ENCODE measurements around the gene SMC1B. TPM values are rescaled to one million over a fixed set of nuclear protein-coding genes. Genes with fewer than 3 reads are reported as not detected.
"Not testable (repeated sequence)": the region's sequence is repeated elsewhere in the genome, so short reads cannot be mapped to it uniquely, and the experiment has no call there.

The SMC1B gene
- total RNA-seq, 3 donors from 2014 or later (not counting 1 experiment from before 2014, with no cell fraction given) = 0.07 to 0.09 TPM; not detected in 1

GRCh38 chr22:45381348-45381747, 32.1 kb downstream of the SMC1B start:
- H3K4me1 Mint-ChIP-seq = no peaks in the 10 kb centered on the region
- Histone ChIP-seq H3K4me1 (ENCODE audit: control insufficient read depth, insufficient read depth, low read length) (no peaks in the 10 kb centered on the region), H3K27me3 (ENCODE audit: control insufficient read depth, insufficient read depth, low read length) (no peaks in the 10 kb centered on the region), H3K4me3 (ENCODE audit: low read length) (no peak overlapping the region), H3K36me3 (ENCODE audit: control insufficient read depth, insufficient read depth, low read length) (no peaks in the 10 kb centered on the region), H3K9me3 (ENCODE audit: control insufficient read depth, insufficient read depth, low read length) (no peaks in the 10 kb centered on the region), H3K27ac (ENCODE audit: low read length) (no peak overlapping the region)
- no peaks in the 10 kb centered on the region for H3K9me3 Mint-ChIP-seq
- intact Hi-C loops (cut with micrococcal nuclease) = no loop called here
- no peak for ATAC-seq
- no peak for TF ChIP-seq CTCF (IDR thresholded peaks at IDR 0.05)
- no peaks in the 10 kb centered on the region for H3K27me3 Mint-ChIP-seq (ENCODE audit: low read depth in 2 of 2)
- no peak overlapping the region for H3K4me3 Mint-ChIP-seq
- H3K36me3 Mint-ChIP-seq = no peaks in the 10 kb centered on the region
- no peak overlapping the region for H3K27ac Mint-ChIP-seq
- no peak for DNase-seq
- WGBS (ENCODE audit: insufficient coverage) = 83% methylated on average over 2 of the region's 2 CpGs

GRCh38 chr22:45376703-45377102, 36.7 kb downstream of the SMC1B start:
- 24% methylated on average over 1 of the region's 1 CpG for WGBS (ENCODE audit: insufficient coverage)
- Histone ChIP-seq H3K4me1 (ENCODE audit: control insufficient read depth, insufficient read depth, low read length) (no peaks in the 10 kb centered on the region), H3K27ac (ENCODE audit: low read length) (no peak overlapping the region), H3K27me3 (ENCODE audit: control insufficient read depth, insufficient read depth, low read length) (no peaks in the 10 kb centered on the region), H3K36me3 (ENCODE audit: control insufficient read depth, insufficient read depth, low read length) (no peaks in the 10 kb centered on the region), H3K4me3 (ENCODE audit: low read length) (no peak overlapping the region), H3K9me3 (ENCODE audit: control insufficient read depth, insufficient read depth, low read length) (no peaks in the 10 kb centered on the region)
- DNase-seq (no peak), ATAC-seq (no peak)
- Mint-ChIP-seq H3K36me3 (no peaks in the 10 kb centered on the region), H3K4me3 (no peak overlapping the region), H3K27ac (no peak overlapping the region), H3K9me3 (no peaks in the 10 kb centered on the region), H3K4me1 (no peaks in the 10 kb centered on the region), H3K27me3 (ENCODE audit: low read depth in 2 of 2) (no peaks in the 10 kb centered on the region)
- intact Hi-C loops (cut with micrococcal nuclease) = no loop called here
- no peak for TF ChIP-seq CTCF (IDR thresholded peaks at IDR 0.05)

- no peak for ATAC-seq
- H3K4me3 ChIP-seq (ENCODE audit: low read length) = no peak overlapping the region
- H3K4me1 ChIP-seq (ENCODE audit: control insufficient read depth, insufficient read depth, low read length) = no peaks in the 10 kb centered on the region
- DNase-seq = no peak
- no peaks in the 10 kb centered on the region for H3K9me3 ChIP-seq (ENCODE audit: control insufficient read depth, insufficient read depth, low read length)
- H3K27me3 ChIP-seq (ENCODE audit: control insufficient read depth, insufficient read depth, low read length) = no peaks in the 10 kb centered on the region
- Mint-ChIP-seq H3K9me3 (no peaks in the 10 kb centered on the region), H3K36me3 (no peaks in the 10 kb centered on the region), H3K4me3 (no peak overlapping the region), H3K27ac (no peak overlapping the region), H3K4me1 (no peaks in the 10 kb centered on the region), H3K27me3 (ENCODE audit: low read depth in 2 of 2) (no peaks in the 10 kb centered on the region)
- no peak overlapping the region for H3K27ac ChIP-seq (ENCODE audit: low read length)
- intact Hi-C loops (cut with micrococcal nuclease) = no loop called here
- H3K36me3 ChIP-seq (ENCODE audit: control insufficient read depth, insufficient read depth, low read length) = no peaks in the 10 kb centered on the region
- 60% methylated on average over 1 of the region's 3 CpGs for WGBS (ENCODE audit: insufficient coverage)
- no peak for TF ChIP-seq CTCF (IDR thresholded peaks at IDR 0.05)
Observed at GRCh38 chr22:45376009-45376408, 37.4 kb downstream of the SMC1B start.

GRCh38 chr22:45373592-45373991, 39.8 kb downstream of the SMC1B start:
- DNase-seq; H3K4me3 Mint-ChIP-seq; H3K27me3 Mint-ChIP-seq (ENCODE audit: low read depth in 2 of 2); H3K4me1 ChIP-seq (ENCODE audit: control insufficient read depth, insufficient read depth, low read length); H3K4me1 Mint-ChIP-seq; ATAC-seq; H3K27ac Mint-ChIP-seq; intact Hi-C loops (cut with micrococcal nuclease); H3K36me3 Mint-ChIP-seq; H3K27me3 ChIP-seq (ENCODE audit: control insufficient read depth, insufficient read depth, low read length); H3K9me3 ChIP-seq (ENCODE audit: control insufficient read depth, insufficient read depth, low read length); H3K36me3 ChIP-seq (ENCODE audit: control insufficient read depth, insufficient read depth, low read length); H3K9me3 Mint-ChIP-seq; H3K4me3 ChIP-seq (ENCODE audit: low read length); H3K27ac ChIP-seq (ENCODE audit: low read length): not testable (repeated sequence)
- 95% methylated on average over 3 of the region's 3 CpGs for WGBS (ENCODE audit: insufficient coverage)
